ENCODE results near the gene DPEP2. TPM values are rescaled to one million over a fixed set of nuclear protein-coding genes. Genes with fewer than 3 reads are reported as not detected.

DPEP2 gene
- total and polyA plus RNA-seq, 10 of the 15 experiments (the other 5 are each of a cell fraction or from before 2014, with no cell fraction given): 0.04 to 4.0 (median 2.1) TPM

GRCh38 chr16:68022728-68023537 is 23.6 kb upstream of the DPEP2 start, which contains the start of the genes DDX28 and DUS2 (continued):
- TF ChIP-seq CUX1 (IDR thresholded peaks at IDR 0.05; ENCODE audit: insufficient replicate concordance, low read depth, low read length) (no peak), GATAD2B (conservative IDR thresholded peaks at IDR 0.05; ENCODE audit: low read depth) (0 out of 2 replicates have a peak, but pooled peaks have one; percentile 40), ATF3 (IDR thresholded peaks at IDR 0.05; ENCODE audit: borderline replicate concordance, extremely low read depth, low read depth, low read length) (peak; percentile 91), TAF1 (IDR thresholded peaks at IDR 0.05; ENCODE audit: borderline replicate concordance, low read depth, low read length) (peak; percentile 82), TBL1XR1 (IDR thresholded peaks at IDR 0.05; ENCODE audit: low read depth, low read length) (peak; percentile 50; the same call in 1 of the 2 replicates), SKIL (IDR thresholded peaks at IDR 0.05; ENCODE audit: low read depth, poor library complexity, severe bottlenecking) (no peak), E2F8 (IDR thresholded peaks at IDR 0.05; ENCODE audit: low read depth, partially characterized antibody) (peak; percentile 48), ZNF24 (IDR thresholded peaks at IDR 0.05) (peak; percentile 42; the same call in 1 of the 2 replicates), RELB (IDR thresholded peaks at IDR 0.05; ENCODE audit: low read depth) (peak; percentile 99), MXI1 (IDR thresholded peaks at IDR 0.05; ENCODE audit: low read depth, low read length) (peak; percentile 96), FOXK2 (IDR thresholded peaks at IDR 0.05) (peak; percentile 90), POU2F2 (IDR thresholded peaks at IDR 0.05; ENCODE audit: borderline replicate concordance, low read depth, low read length) (peak; percentile 73; the same call in 2 of the 3 replicates), SRF (IDR thresholded peaks at IDR 0.05; ENCODE audit: low read depth in 2 of 2, low read length in 2 of 2) (peak; percentile 54 to 94), STAT3 (IDR thresholded peaks at IDR 0.05; ENCODE audit: low read depth, low read length) (no peak)

All from GM12878 (cell line).